ENCODE data around the gene TOR1AIP2.

- TF ChIP-seq, protein P1, sequence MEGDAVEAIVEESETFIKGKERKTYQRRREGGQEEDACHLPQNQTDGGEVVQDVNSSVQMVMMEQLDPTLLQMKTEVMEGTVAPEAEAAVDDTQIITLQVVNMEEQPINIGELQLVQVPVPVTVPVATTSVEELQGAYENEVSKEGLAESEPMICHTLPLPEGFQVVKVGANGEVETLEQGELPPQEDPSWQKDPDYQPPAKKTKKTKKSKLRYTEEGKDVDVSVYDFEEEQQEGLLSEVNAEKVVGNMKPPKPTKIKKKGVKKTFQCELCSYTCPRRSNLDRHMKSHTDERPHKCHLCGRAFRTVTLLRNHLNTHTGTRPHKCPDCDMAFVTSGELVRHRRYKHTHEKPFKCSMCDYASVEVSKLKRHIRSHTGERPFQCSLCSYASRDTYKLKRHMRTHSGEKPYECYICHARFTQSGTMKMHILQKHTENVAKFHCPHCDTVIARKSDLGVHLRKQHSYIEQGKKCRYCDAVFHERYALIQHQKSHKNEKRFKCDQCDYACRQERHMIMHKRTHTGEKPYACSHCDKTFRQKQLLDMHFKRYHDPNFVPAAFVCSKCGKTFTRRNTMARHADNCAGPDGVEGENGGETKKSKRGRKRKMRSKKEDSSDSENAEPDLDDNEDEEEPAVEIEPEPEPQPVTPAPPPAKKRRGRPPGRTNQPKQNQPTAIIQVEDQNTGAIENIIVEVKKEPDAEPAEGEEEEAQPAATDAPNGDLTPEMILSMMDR (conservative IDR thresholded peaks at IDR 0.05; ENCODE audit: low read depth, low read length), result no peak
- TF ChIP-seq EZH2phosphoT487 (IDR thresholded peaks at IDR 0.05; ENCODE audit: borderline replicate concordance, low read length), result no peak
These were observed 63.1 kb downstream of the TOR1AIP2 start for GRCh38 chr1:179814546-179814838.
